ENCODE data around the gene TRABD2B.

DNA sequence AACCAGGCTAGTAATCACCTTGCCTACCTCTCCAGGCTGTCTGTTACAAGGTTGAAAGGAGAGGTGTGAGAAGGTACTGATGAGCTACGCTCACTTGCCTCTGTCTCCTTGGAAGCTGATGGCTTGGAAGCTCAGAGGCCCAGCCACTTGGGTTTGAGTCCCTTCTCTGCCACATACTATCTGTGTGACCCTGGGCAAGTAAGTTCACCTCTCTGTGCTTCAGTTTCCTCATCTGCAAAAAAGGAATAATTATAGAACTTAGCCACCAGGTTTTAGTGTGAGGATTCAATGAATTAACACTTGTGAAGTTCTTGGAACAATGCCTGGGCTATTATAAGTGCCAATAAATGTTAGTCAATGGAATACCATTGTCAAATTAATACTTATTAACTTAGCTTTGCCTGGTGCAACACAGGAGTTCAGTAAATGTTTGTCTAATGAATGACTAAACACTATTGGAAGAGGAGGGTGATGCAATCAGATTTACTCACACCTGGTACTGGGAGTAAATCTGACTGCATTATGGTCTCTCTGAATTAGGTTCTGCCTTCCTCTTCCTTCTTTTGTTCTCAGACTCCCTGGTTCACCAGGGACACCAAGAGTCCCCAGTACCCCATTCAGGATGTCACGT, 55.5 kb downstream of the TRABD2B start:
- TF ChIP-seq, protein P1, sequence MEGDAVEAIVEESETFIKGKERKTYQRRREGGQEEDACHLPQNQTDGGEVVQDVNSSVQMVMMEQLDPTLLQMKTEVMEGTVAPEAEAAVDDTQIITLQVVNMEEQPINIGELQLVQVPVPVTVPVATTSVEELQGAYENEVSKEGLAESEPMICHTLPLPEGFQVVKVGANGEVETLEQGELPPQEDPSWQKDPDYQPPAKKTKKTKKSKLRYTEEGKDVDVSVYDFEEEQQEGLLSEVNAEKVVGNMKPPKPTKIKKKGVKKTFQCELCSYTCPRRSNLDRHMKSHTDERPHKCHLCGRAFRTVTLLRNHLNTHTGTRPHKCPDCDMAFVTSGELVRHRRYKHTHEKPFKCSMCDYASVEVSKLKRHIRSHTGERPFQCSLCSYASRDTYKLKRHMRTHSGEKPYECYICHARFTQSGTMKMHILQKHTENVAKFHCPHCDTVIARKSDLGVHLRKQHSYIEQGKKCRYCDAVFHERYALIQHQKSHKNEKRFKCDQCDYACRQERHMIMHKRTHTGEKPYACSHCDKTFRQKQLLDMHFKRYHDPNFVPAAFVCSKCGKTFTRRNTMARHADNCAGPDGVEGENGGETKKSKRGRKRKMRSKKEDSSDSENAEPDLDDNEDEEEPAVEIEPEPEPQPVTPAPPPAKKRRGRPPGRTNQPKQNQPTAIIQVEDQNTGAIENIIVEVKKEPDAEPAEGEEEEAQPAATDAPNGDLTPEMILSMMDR (IDR thresholded peaks at IDR 0.05) = peak in 1 of 7 experiments; percentile 9
- TF ChIP-seq POLR2A (IDR thresholded peaks at IDR 0.05) = no peak

Data from body of pancreas (tissue), 4 donors.